GM12878 (cell line): ENCODE results near the gene ACP3. TPM values are rescaled to one million over a fixed set of nuclear protein-coding genes. Genes with fewer than 3 reads are reported as not detected.

ENCODE experiments used
- ATAC-seq: fragments of 200-7000 bp; cut with Tn5 transposase; 3 replicates; pipeline ENCODE4 v1.9.1; 2020; ENCODE audit warnings: mild to moderate bottlenecking, moderate library complexity
- BruUV-seq: library from RNA; stranded (reverse); fragments of 400-500 nt; replicated peaks from 2 replicates; lab custom pipeline; 2021; lab: Mats Ljungman, UMichigan
- CTCF ChIA-PET: fragments of 300-600 bp; sonication (Branson Sonifier 250); formaldehyde crosslinking; extraction: SDS; loops from one replicate; lab custom pipeline; 2021; ENCODE audit warnings: inconsistent platforms; lab: Yijun Ruan, JAX
- POLR2A ChIA-PET: fragments of 350-600 bp; formaldehyde crosslinking; extraction: SDS; loops from one replicate; lab custom pipeline; 2021; ENCODE audit warnings: inconsistent platforms; lab: Charles Lee
- RAD21 ChIA-PET: fragments of 300-600 bp; sonication (Branson Sonifier 250); formaldehyde crosslinking; loops from one replicate; lab custom pipeline; 2023; ENCODE audit warnings: antibody characterized with exemption; ENCODE audit not compliant: unreplicated experiment; lab: Charles Lee
- SMC1A ChIA-PET: fragments of 300-600 bp; sonication (Branson Sonifier 250); formaldehyde crosslinking; loops from one replicate; lab custom pipeline; 2023; ENCODE audit not compliant: unreplicated experiment, uncharacterized antibody; lab: Charles Lee
- DNase-seq: peaks from one replicate; pipeline ENCODE4 v3.0.0-alpha.2; 2011; ENCODE audit warnings: low read depth, low spot score
- FAIRE-seq: peaks from 3 replicates; lab custom pipeline; 2011; peaks lifted over from hg19 to GRCh38; lab: Jason Lieb, UNC
- H2AFZ ChIP-seq: 2 replicates; pipeline ENCODE4 v1.6.0; 2011; ENCODE audit warnings: low read depth, low read length, control low read depth; ENCODE audit not compliant: control insufficient read depth
- H3K27ac ChIP-seq: 2 replicates; pipeline ENCODE4 v1.5.1; 2011; ENCODE audit warnings: control low read depth; ENCODE audit not compliant: control insufficient read depth, insufficient read depth
- H3K27me3 ChIP-seq, 2 experiments: replicated peaks in 1 of 2; 2 replicates each; pipeline versions ENCODE4 v1.6.0 to v1.6.1; 2011; ENCODE audit warnings: low read length in 1 of 2; ENCODE audit not compliant: control insufficient read depth in 2 of 2, insufficient read depth in 2 of 2
- H3K36me3 ChIP-seq, 2 experiments: 2 replicates each; pipeline ENCODE4 v1.5.1; 2011; ENCODE audit warnings: low read length in 1 of 2; ENCODE audit not compliant: control insufficient read depth in 2 of 2, insufficient read depth in 2 of 2
- H3K4me1 ChIP-seq: 2 replicates; pipeline ENCODE4 v1.6.1; 2011; ENCODE audit warnings: mild to moderate bottlenecking, low read length, moderate library complexity, mixed read lengths; ENCODE audit not compliant: control insufficient read depth, insufficient read depth
- H3K4me2 ChIP-seq: 2 replicates; pipeline ENCODE4 v1.6.0; 2011; ENCODE audit warnings: control low read depth; ENCODE audit not compliant: control insufficient read depth, insufficient read depth
- H3K4me3 ChIP-seq: fragments of 200-600 bp; sonication (generic); 2 replicates; pipeline ENCODE4 v1.5.1; 2016
- H3K79me2 ChIP-seq: 2 replicates; pipeline ENCODE4 v1.6.0; 2011; ENCODE audit warnings: low read length; ENCODE audit not compliant: control insufficient read depth, insufficient read depth
- H3K9ac ChIP-seq: 2 replicates; pipeline ENCODE4 v1.8.0; 2011; ENCODE audit warnings: low read length, control low read depth, mixed read lengths; ENCODE audit not compliant: control insufficient read depth, insufficient read depth
- H3K9me3 ChIP-seq: replicated peaks from 3 replicates; pipeline ENCODE4 v1.5.1; 2011; ENCODE audit warnings: mild to moderate bottlenecking, low read length; ENCODE audit not compliant: control insufficient read depth, insufficient read depth
- H4K20me1 ChIP-seq: 2 replicates; pipeline ENCODE4 v1.6.0; 2011; ENCODE audit not compliant: control insufficient read depth, insufficient read depth
- ATF2 ChIP-seq: IDR thresholded peaks from 2 replicates; pipeline ENCODE4 v1.6.1; 2012; ENCODE audit warnings: low read length, inconsistent platforms
- BHLHE40 ChIP-seq, 2 experiments: fragments of 450-650 bp in 1 of 2; IDR thresholded peaks; 2 replicates each; pipeline ENCODE4 v1.6.1; 2011 to 2017; ENCODE audit warnings: low read depth in 2 of 2, borderline replicate concordance in 1 of 2, improper control_type of control experiment in 1 of 2, low read length in 1 of 2, mild to moderate bottlenecking in 1 of 2
- CREM ChIP-seq: IDR thresholded peaks from 2 replicates; pipeline ENCODE4 v1.6.1; 2014; ENCODE audit warnings: antibody characterized with exemption, low read depth
- FOXK2 ChIP-seq: fragments of 450-650 bp; IDR thresholded peaks from 2 replicates; pipeline ENCODE4 v1.6.1; 2017; ENCODE audit warnings: mild to moderate bottlenecking, moderate library complexity
- GABPA ChIP-seq: IDR thresholded peaks from 2 replicates; pipeline ENCODE4 v1.6.1; 2014; ENCODE audit warnings: antibody characterized with exemption, low read depth, mild to moderate bottlenecking, inconsistent platforms
- MYC ChIP-seq: IDR thresholded peaks from 2 replicates; pipeline ENCODE4 v1.6.1; 2011; ENCODE audit warnings: mild to moderate bottlenecking, low read length, moderate library complexity, inconsistent platforms; ENCODE audit not compliant: insufficient read depth, insufficient replicate concordance, insufficient read length, severe bottlenecking
- NFXL1 ChIP-seq: fragments of 450-650 bp; IDR thresholded peaks from 2 replicates; pipeline ENCODE4 v1.6.1; 2017; ENCODE audit warnings: antibody characterized with exemption, mild to moderate bottlenecking, borderline replicate concordance
- NR2C2 ChIP-seq: IDR thresholded peaks from 2 replicates; pipeline ENCODE4 v1.6.1; 2011; ENCODE audit warnings: borderline replicate concordance, low read depth; ENCODE audit not compliant: control insufficient read depth, insufficient read length
- POLR2AphosphoS2 ChIP-seq: IDR thresholded peaks from 2 replicates; pipeline ENCODE4 v1.6.1; 2011; ENCODE audit warnings: low read depth, mild to moderate bottlenecking, low read length, improper control_type of control experiment, moderate library complexity
- RB1 ChIP-seq: fragments of 450-650 bp; formaldehyde crosslinking; IDR thresholded peaks from 2 replicates; pipeline ENCODE4 v1.6.1; 2017; ENCODE audit warnings: mild to moderate bottlenecking, borderline replicate concordance
- STAT1 ChIP-seq: fragments of 450-650 bp; conservative IDR thresholded peaks from 2 replicates; pipeline ENCODE4 v1.6.1; 2014; ENCODE audit warnings: antibody characterized with exemption, mild to moderate bottlenecking
- TAF1 ChIP-seq: IDR thresholded peaks from 2 replicates; pipeline ENCODE4 v1.6.1; 2011; ENCODE audit warnings: mild to moderate bottlenecking, low read depth, low read length, borderline replicate concordance
- TCF7 ChIP-seq: IDR thresholded peaks from 2 replicates; pipeline ENCODE4 v1.6.1; 2014; ENCODE audit warnings: antibody characterized with exemption, borderline replicate concordance
- in situ Hi-C: fragments of 300-500 bp; cut with MboI; formaldehyde crosslinking; loops from 9 replicates; pipeline ENCODE4 v1.14.3; 2018; ENCODE audit warnings: mixed read lengths
- intact Hi-C: fragments of 100-400 bp; cut with micrococcal nuclease; formaldehyde crosslinking; loops from one replicate; pipeline ENCODE4 v1.14.2; 2022; ENCODE audit not compliant: unreplicated experiment
- polyA plus RNA-seq, 11 experiments: library from polyadenylated mRNA; depleted of rRNA in 4 of 11; unstranded in 6 of 11; stranded (reverse) in 5 of 11; fragments of >200 nt; fragmentation: Nextera tagmentation in 4 of 11; fragmentation: Illumina TruSeq in 1 of 11; extraction: Ambion mirVana in 4 of 11; extraction: Trizol in 1 of 11; gene quantifications; 1 replicate in 1 of 11; 2 replicates in 10 of 11; pipeline versions ENCODE4 v1.2.1 to v1.2.3, GENCODE V29; 2011 to 2016; ENCODE audit warnings: inconsistent platforms in 2 of 11, missing spikeins in 2 of 11, low read depth in 1 of 11
- total RNA-seq, 4 experiments: library from RNA; depleted of rRNA in 3 of 4; stranded (reverse); fragments of >200 nt in 3 of 4; fragmentation: Illumina TruSeq in 1 of 4; extraction: Trizol in 1 of 4; gene quantifications; 2 replicates each; pipeline versions ENCODE4 v1.2.1 to v1.2.3, GENCODE V29; 2013 to 2021
- TF ChIP-seq, protein P1 (sequence below): fragments of 150-350 bp; IDR thresholded peaks from 2 replicates; pipeline ENCODE4 v1.6.1; 2014; ENCODE audit warnings: mild to moderate bottlenecking, low read depth, low read length

ACP3 gene
- total and polyA plus RNA-seq, 10 of the 15 experiments (the other 5 are each of a cell fraction or from before 2014, with no cell fraction given): 0.05 to 0.41 TPM; not detected in 8

DNA sequence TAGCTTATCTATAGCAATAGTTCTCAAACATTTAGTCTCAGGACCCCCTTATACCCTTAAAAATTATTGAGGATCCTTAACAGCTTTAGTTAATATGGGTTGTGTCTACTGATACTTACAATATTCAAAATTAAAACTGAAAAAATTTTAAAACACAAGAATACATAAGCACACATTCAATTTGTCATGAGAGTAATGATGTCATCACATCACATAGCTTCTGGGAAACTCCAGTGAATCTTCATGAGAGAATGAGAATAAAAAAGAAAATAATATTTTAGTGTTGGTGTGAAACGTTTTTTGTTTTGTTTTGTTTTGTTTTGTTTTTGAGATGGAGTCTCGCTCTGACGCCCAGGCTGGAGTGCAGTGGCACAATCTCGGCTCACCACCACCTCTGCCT, 25.2 kb upstream of the ACP3 start (continued):
- TF ChIP-seq, protein P1, sequence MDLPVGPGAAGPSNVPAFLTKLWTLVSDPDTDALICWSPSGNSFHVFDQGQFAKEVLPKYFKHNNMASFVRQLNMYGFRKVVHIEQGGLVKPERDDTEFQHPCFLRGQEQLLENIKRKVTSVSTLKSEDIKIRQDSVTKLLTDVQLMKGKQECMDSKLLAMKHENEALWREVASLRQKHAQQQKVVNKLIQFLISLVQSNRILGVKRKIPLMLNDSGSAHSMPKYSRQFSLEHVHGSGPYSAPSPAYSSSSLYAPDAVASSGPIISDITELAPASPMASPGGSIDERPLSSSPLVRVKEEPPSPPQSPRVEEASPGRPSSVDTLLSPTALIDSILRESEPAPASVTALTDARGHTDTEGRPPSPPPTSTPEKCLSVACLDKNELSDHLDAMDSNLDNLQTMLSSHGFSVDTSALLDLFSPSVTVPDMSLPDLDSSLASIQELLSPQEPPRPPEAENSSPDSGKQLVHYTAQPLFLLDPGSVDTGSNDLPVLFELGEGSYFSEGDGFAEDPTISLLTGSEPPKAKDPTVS: no peak
- TF ChIP-seq STAT1: no peak

DNA sequence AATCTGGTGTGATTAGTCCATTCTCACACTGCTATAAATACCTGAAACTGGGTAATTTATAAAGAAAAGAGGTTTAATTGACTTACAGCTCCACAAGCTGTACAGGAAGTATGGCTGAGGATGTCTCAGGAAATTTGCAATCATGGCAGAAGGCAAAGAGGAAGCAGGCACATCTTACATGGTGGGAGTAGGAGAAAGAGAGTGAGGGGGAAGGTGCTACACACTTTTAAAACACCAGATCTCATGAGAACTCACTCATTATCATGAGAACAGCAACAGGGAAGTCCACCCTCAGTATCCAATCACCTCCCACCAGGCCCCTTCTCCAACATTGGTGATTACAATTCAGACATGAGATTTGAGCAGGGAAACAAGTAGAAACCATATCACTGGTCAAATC, 24.0 kb upstream of the ACP3 start:
- Histone ChIP-seq H3K36me3 (no peaks in the 10 kb centered on the region), H3K27me3 (no peaks in the 10 kb centered on the region; a peak in 1 of 4 replicates), H3K9me3 (no peaks in the 10 kb centered on the region; the same call in 2 of the 3 replicates), H3K4me1 (no peaks in the 10 kb centered on the region), H3K4me3 (no peak overlapping the region), H2AFZ (no peak overlapping the region), H4K20me1 (no peaks in the 10 kb centered on the region), H3K79me2 (no peaks in the 10 kb centered on the region), H3K9ac (no peak overlapping the region), H3K27ac (no peak overlapping the region), H3K4me2 (no peak overlapping the region)
- POLR2A ChIA-PET: no interaction called here
- CTCF ChIA-PET: no interaction called here
- BruUV-seq: no TSS peak
- no peak for DNase-seq
- RAD21 ChIA-PET: no interaction called here
- ATAC-seq: no peak
- in situ Hi-C loops: no loop called here
- no peak for FAIRE-seq
- SMC1A ChIA-PET: no interaction called here
- TF ChIP-seq MYC (no peak), RB1 (no peak), POLR2AphosphoS2 (no peak), CREM (no peak), NR2C2 (no peak), TCF7 (no peak), GABPA (no peak), BHLHE40 (IDR thresholded peaks at IDR 0.05; ENCODE audit: borderline replicate concordance in 1 of 2, low read depth in 2 of 2, low read length in 1 of 2) (no peak), ATF2 (no peak), NFXL1 (no peak), FOXK2 (no peak), TAF1 (no peak)
- intact Hi-C loops: no loop called here
